OCI-LY1 (cell line): Measurements from ENCODE around the gene CXCL3.

Experiments used
- EZH2 ChIP-seq: fragments of 200-600 bp; sonication (generic), shearing (Covaris generic); IDR thresholded peaks from 2 replicates; pipeline ENCODE4 v1.8.0; 2017; ENCODE audit warnings: borderline replicate concordance, mixed run types, mild to moderate bottlenecking, antibody characterized with exemption, low read length, moderate library complexity, mixed read lengths
- TF ChIP-seq, protein P1 (sequence below): fragments of 200-600 bp; sonication (generic), shearing (Covaris generic); IDR thresholded peaks from 2 replicates; pipeline ENCODE4 v1.5.1; 2017; ENCODE audit warnings: mild to moderate bottlenecking, antibody characterized with exemption, low read length, moderate library complexity, mixed read lengths

DNA sequence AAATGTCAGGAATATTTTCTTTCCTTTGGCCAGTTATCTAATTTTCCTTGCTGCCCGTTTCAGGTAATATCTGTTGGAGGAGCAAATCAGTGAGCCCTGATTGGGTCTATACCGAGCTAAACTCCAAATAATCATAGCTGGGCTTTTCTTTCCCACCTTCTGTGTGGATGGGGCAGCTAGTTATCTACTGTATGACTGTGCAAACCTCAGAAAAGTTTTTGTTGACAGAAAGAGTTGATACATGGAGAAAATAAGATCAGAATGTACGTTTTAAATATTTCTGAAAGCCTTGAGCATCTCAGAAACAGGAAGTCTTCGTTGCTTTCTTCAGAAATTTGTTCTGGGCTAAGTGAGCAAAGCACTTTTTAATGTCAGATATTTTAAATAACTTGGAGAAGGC is 33.8 kb downstream of the CXCL3 start:
- TF ChIP-seq, protein P1, sequence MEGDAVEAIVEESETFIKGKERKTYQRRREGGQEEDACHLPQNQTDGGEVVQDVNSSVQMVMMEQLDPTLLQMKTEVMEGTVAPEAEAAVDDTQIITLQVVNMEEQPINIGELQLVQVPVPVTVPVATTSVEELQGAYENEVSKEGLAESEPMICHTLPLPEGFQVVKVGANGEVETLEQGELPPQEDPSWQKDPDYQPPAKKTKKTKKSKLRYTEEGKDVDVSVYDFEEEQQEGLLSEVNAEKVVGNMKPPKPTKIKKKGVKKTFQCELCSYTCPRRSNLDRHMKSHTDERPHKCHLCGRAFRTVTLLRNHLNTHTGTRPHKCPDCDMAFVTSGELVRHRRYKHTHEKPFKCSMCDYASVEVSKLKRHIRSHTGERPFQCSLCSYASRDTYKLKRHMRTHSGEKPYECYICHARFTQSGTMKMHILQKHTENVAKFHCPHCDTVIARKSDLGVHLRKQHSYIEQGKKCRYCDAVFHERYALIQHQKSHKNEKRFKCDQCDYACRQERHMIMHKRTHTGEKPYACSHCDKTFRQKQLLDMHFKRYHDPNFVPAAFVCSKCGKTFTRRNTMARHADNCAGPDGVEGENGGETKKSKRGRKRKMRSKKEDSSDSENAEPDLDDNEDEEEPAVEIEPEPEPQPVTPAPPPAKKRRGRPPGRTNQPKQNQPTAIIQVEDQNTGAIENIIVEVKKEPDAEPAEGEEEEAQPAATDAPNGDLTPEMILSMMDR = no peak
- no peak for TF ChIP-seq EZH2
